Islet of Langerhans (tissue), 1 donor: ENCODE results near the gene TBC1D1.

Experiments
- FAIRE-seq: peaks from one replicate; lab custom pipeline; 2011; peaks lifted over from hg19 to GRCh38; lab: Jason Lieb, UNC

Gene TBC1D1

GRCh38 chr4:38131371-38132091 is 240.6 kb downstream of the TBC1D1 start:
- no peak for FAIRE-seq

- no peak for FAIRE-seq
Measured at GRCh38 chr4:38132107-38132673, 241.3 kb downstream of the TBC1D1 start.

GRCh38 chr4:38132843-38133662 is 242.2 kb downstream of the TBC1D1 start:
- peak; percentile 77 for FAIRE-seq

GRCh38 chr4:38133711-38134480 is 243.0 kb downstream of the TBC1D1 start:
- FAIRE-seq: peak; percentile 24

- no peak for FAIRE-seq
Measured at GRCh38 chr4:38135201-38135600, 244.3 kb downstream of the TBC1D1 start.

- no peak for FAIRE-seq
Measured at GRCh38 chr4:38136604-38137003, 245.7 kb downstream of the TBC1D1 start.

- FAIRE-seq: no peak
Measured at GRCh38 chr4:38137080-38137479, 246.2 kb downstream of the TBC1D1 start.

GRCh38 chr4:38138363-38138762 is 247.5 kb downstream of the TBC1D1 start:
- no peak for FAIRE-seq

GRCh38 chr4:38139187-38139586 is 248.3 kb downstream of the TBC1D1 start:
- FAIRE-seq: no peak

GRCh38 chr4:38140643-38141203 is 249.8 kb downstream of the TBC1D1 start:
- no peak for FAIRE-seq

- FAIRE-seq: no peak
Measured at GRCh38 chr4:38141808-38142500, 251.1 kb downstream of the TBC1D1 start.

GRCh38 chr4:38144031-38144430 is 253.1 kb downstream of the TBC1D1 start:
- FAIRE-seq: no peak

- no peak for FAIRE-seq
Measured at GRCh38 chr4:38145033-38145678, 254.3 kb downstream of the TBC1D1 start.

- no peak for FAIRE-seq
Measured at GRCh38 chr4:38145741-38146140, 254.9 kb downstream of the TBC1D1 start.

GRCh38 chr4:38146383-38146782 is 255.5 kb downstream of the TBC1D1 start:
- FAIRE-seq: no peak

- FAIRE-seq: no peak
Measured at GRCh38 chr4:38149472-38149996, 258.6 kb downstream of the TBC1D1 start.

- no peak for FAIRE-seq
Measured at GRCh38 chr4:38149997-38150671, 259.2 kb downstream of the TBC1D1 start.

- no peak for FAIRE-seq
Measured at GRCh38 chr4:38150766-38151165, 259.9 kb downstream of the TBC1D1 start.

- FAIRE-seq: no peak
Measured at GRCh38 chr4:38151873-38152272, 261.0 kb downstream of the TBC1D1 start.

- FAIRE-seq: no peak
Measured at GRCh38 chr4:38152305-38152704, 261.4 kb downstream of the TBC1D1 start.
